Endodermal cell (in vitro differentiated cells): ENCODE results near the gene CSNK2A1. TPM values are rescaled to one million over a fixed set of nuclear protein-coding genes. Genes with fewer than 3 reads are reported as not detected.

Experiments
- DNase-seq: peaks from one replicate; pipeline ENCODE4 v3.0.0-alpha.2; 2017
- H3K27ac ChIP-seq: 2 replicates; pipeline ENCODE4 v1.5.1; 2013; ENCODE audit warnings: mild to moderate bottlenecking, low read depth, low read length, moderate library complexity
- H3K27me3 ChIP-seq: 2 replicates; pipeline ENCODE4 v1.6.1; 2013; ENCODE audit warnings: mild to moderate bottlenecking, low read length, moderate library complexity; ENCODE audit not compliant: insufficient read depth, control insufficient read depth, poor library complexity, severe bottlenecking
- H3K36me3 ChIP-seq: 2 replicates; pipeline ENCODE4 v1.7.0; 2013; ENCODE audit warnings: mild to moderate bottlenecking, low read length, moderate library complexity; ENCODE audit not compliant: control insufficient read depth, insufficient read depth
- H3K4me1 ChIP-seq: one replicate; pipeline ENCODE4 v1.7.0; 2013; ENCODE audit warnings: low read length; ENCODE audit not compliant: control insufficient read depth, insufficient read depth
- H3K4me3 ChIP-seq: 2 replicates; pipeline ENCODE4 v1.5.1; 2013; ENCODE audit warnings: mild to moderate bottlenecking, low read length, moderate library complexity
- H3K9ac ChIP-seq: 2 replicates; pipeline ENCODE4 v1.6.1; 2013; ENCODE audit warnings: mild to moderate bottlenecking, low read length, moderate library complexity; ENCODE audit not compliant: poor library complexity, severe bottlenecking; ENCODE audit errors: extremely low read depth
- H3K9me3 ChIP-seq: 2 replicates; pipeline ENCODE4 v1.6.1; 2013; ENCODE audit warnings: mild to moderate bottlenecking, low read length, moderate library complexity; ENCODE audit not compliant: control insufficient read depth
- H3K27ac Mint-ChIP-seq: 2 replicates; pipeline ENCODE4 v1.8.0; 2020; ENCODE audit warnings: mixed read lengths
- H3K27me3 Mint-ChIP-seq: 2 replicates; pipeline ENCODE4 v1.8.0; 2021; ENCODE audit warnings: mild to moderate bottlenecking, mixed read lengths; ENCODE audit not compliant: insufficient read depth
- H3K36me3 Mint-ChIP-seq: 2 replicates; pipeline ENCODE4 v1.8.0; 2020; ENCODE audit warnings: low read depth, mixed read lengths
- H3K4me1 Mint-ChIP-seq: 2 replicates; pipeline ENCODE4 v1.8.0; 2020; ENCODE audit warnings: mixed read lengths
- H3K4me3 Mint-ChIP-seq: 2 replicates; pipeline ENCODE4 v1.8.0; 2020; ENCODE audit warnings: mild to moderate bottlenecking, moderate library complexity, mixed read lengths
- H3K9me3 Mint-ChIP-seq: 2 replicates; pipeline ENCODE4 v1.8.0; 2020; ENCODE audit warnings: mild to moderate bottlenecking, mixed read lengths
- CTCF ChIP-seq: fragments of 200-600 bp; sonication (generic); conservative IDR thresholded peaks from 2 replicates; pipeline ENCODE4 v1.5.0; 2021; ENCODE audit warnings: antibody characterized with exemption, mild to moderate bottlenecking
- WGBS, 2 experiments: methylation state at CpG; one replicate each; pipeline versions ENCODE4 v1.1.5 to v1.1.7; 2013; ENCODE audit warnings: missing lambda C conversion rate in 2 of 2, mixed read lengths in 1 of 2; ENCODE audit not compliant: insufficient coverage in 1 of 2, insufficient read length in 1 of 2; 5-methylcytosine and 5-hydroxymethylcytosine counted together
- total RNA-seq, 2 donors: library from RNA; stranded (reverse); fragmentation: NEBNext Ultra II Directional in 1 of 2; extraction: Animal tissue kit (Norgen Biotek cat#: 25700) in 1 of 2; gene quantifications; 2 replicates in 1 of 2; 3 replicates in 1 of 2; pipeline ENCODE4 v1.2.1, GENCODE V29; 2021

Gene CSNK2A1
- total RNA-seq, 2 donors from 2014 or later, result 202 to 239 TPM

- H3K9me3 Mint-ChIP-seq, result no peaks in the 10 kb centered on the region
- no peak for TF ChIP-seq CTCF
- no peaks in the 10 kb centered on the region for H3K4me1 ChIP-seq
- no peak overlapping the region for H3K27ac Mint-ChIP-seq
- H3K4me3 Mint-ChIP-seq, result no peak overlapping the region
- DNase-seq, result no peak
- H3K27me3 ChIP-seq, result no peaks in the 10 kb centered on the region
- no peak overlapping the region for H3K27ac ChIP-seq
- 93 to 96% methylated on average over 9 to 14 of the region's 14 CpGs for WGBS, 2 experiments
- peaks cover 26% of the 10 kb centered on the region for H3K36me3 ChIP-seq
- no peak overlapping the region for H3K9ac ChIP-seq
- H3K36me3 Mint-ChIP-seq, result peaks cover 50% of the 10 kb centered on the region
- H3K4me3 ChIP-seq, result no peak overlapping the region
- no peaks in the 10 kb centered on the region for H3K9me3 ChIP-seq
- no peaks in the 10 kb centered on the region for H3K4me1 Mint-ChIP-seq
- no peaks in the 10 kb centered on the region for H3K27me3 Mint-ChIP-seq
These were observed 115.5 kb downstream of the CSNK2A1 start for GRCh38 chr20:427849-428657.

GRCh38 chr20:427401-427800, 116.2 kb downstream of the CSNK2A1 start:
- DNase-seq, result no peak
- Mint-ChIP-seq H3K27me3 (no peaks in the 10 kb centered on the region), H3K9me3 (no peaks in the 10 kb centered on the region), H3K27ac (no peak overlapping the region), H3K4me1 (no peaks in the 10 kb centered on the region), H3K36me3 (peaks cover 55% of the 10 kb centered on the region), H3K4me3 (no peak overlapping the region)
- Histone ChIP-seq H3K4me1 (no peaks in the 10 kb centered on the region), H3K27ac (no peak overlapping the region), H3K4me3 (no peak overlapping the region), H3K27me3 (no peaks in the 10 kb centered on the region), H3K9ac (no peak overlapping the region), H3K36me3 (peaks cover 30% of the 10 kb centered on the region), H3K9me3 (no peaks in the 10 kb centered on the region)
- WGBS, 2 experiments, result 91 to 100% methylated on average over 3 to 4 of the region's 4 CpGs
- TF ChIP-seq CTCF, result no peak

- H3K27ac ChIP-seq, result no peak overlapping the region
- Mint-ChIP-seq H3K27ac (no peak overlapping the region), H3K9me3 (no peaks in the 10 kb centered on the region), H3K4me3 (no peak overlapping the region), H3K4me1 (no peaks in the 10 kb centered on the region), H3K36me3 (peaks cover 62% of the 10 kb centered on the region), H3K27me3 (no peaks in the 10 kb centered on the region)
- TF ChIP-seq CTCF, result no peak
- no peaks in the 10 kb centered on the region for H3K9me3 ChIP-seq
- 97 to 100% methylated on average over 1 to 2 of the region's 2 CpGs for WGBS, 2 experiments
- H3K4me3 ChIP-seq, result no peak overlapping the region
- H3K27me3 ChIP-seq, result no peaks in the 10 kb centered on the region
- DNase-seq, result no peak
- H3K36me3 ChIP-seq, result peaks cover 37% of the 10 kb centered on the region
- no peaks in the 10 kb centered on the region for H3K4me1 ChIP-seq
- H3K9ac ChIP-seq, result no peak overlapping the region
These were observed 117.0 kb downstream of the CSNK2A1 start for GRCh38 chr20:426566-426965.

Other genes with a start within 250 kb of the CSNK2A1 start
- 10 to 100 TPM; 39.5 to 46.1 TPM for gene ZCCHC3, start 246.2 kb downstream of the CSNK2A1 start, total RNA-seq
- gene SOX12, start 218.2 kb downstream of the CSNK2A1 start, total RNA-seq, result 10 to 100 TPM; 71.4 to 81.7 TPM
- gene NRSN2, start 196.7 kb downstream of the CSNK2A1 start, total RNA-seq, result 10 to 100 TPM; 24.7 to 38.4 TPM
- 1 to 10 TPM; 4.0 TPM for gene TRIB3, start 163.0 kb downstream of the CSNK2A1 start, total RNA-seq
- gene RBCK1, start 135.5 kb downstream of the CSNK2A1 start, total RNA-seq, result 10 to 100 TPM; 61.7 to 63.7 TPM
- 10 to 100 TPM; 24.9 to 28.0 TPM for gene TBC1D20, start 81.3 kb downstream of the CSNK2A1 start, total RNA-seq
- gene TCF15, start 66.5 kb upstream of the CSNK2A1 start, total RNA-seq, result 1 to 10 TPM; 1.9 to 2.2 TPM
- 10 to 100 TPM in 1 of 2 donors, 1 to 10 TPM in 1; 9.7 to 19.3 TPM for gene SRXN1, start 109.4 kb upstream of the CSNK2A1 start, total RNA-seq
- gene SCRT2, start 132.0 kb upstream of the CSNK2A1 start, total RNA-seq, result not detected
- gene SLC52A3, start 224.7 kb upstream of the CSNK2A1 start, total RNA-seq, result 1 to 10 TPM; 3.1 to 5.7 TPM